OCI-LY3 (cell line): ENCODE measurements around the gene ZFAND6.

ENCODE experiments used
- CTCF ChIP-seq: fragments of 200-600, 300-600 bp; sonication (generic); IDR thresholded peaks from 2 replicates; pipeline ENCODE4 v1.5.1; 2014; ENCODE audit warnings: antibody characterized with exemption, low read length, low read depth
- EZH2phosphoT487 ChIP-seq: fragments of 200-600 bp; shearing (Covaris generic); IDR thresholded peaks from 2 replicates; pipeline ENCODE4 v1.6.1; 2018; ENCODE audit warnings: antibody characterized with exemption, mixed run types, low read depth

DNA sequence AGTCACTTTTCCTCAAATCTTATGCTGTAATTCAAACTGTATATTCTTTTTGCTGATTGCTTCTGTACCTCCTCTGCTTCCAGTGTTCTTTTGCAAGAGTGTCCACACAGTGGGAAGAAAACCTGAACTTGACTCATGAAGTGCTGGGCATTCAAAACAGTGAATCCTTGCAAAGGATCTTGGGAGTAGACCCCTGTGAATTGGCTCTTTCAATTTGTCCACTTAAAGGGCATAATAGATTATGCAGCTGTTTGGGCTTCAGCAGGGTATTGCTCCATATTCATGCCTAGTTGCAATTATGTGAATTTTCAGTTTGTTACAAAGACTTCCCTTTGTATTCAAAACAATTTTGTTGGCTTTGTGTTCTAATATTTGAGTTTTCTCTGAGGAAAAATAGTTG lies 11.4 kb downstream of the ZFAND6 start:
- TF ChIP-seq CTCF, result no peak
- no peak for TF ChIP-seq EZH2phosphoT487
